Vagina (tissue), 2 donors: ENCODE results near the gene PTPRG. TPM values are rescaled to one million over a fixed set of nuclear protein-coding genes. Genes with fewer than 3 reads are reported as not detected.
A peak's percentile ranks its signal among the peaks of the same experiment; 100 is the strongest.

ENCODE experiments used
- DNase-seq, 2 donors: peaks; one replicate each; pipeline ENCODE4 v3.0.0-alpha.2; 2017; ENCODE audit errors: extremely low spot score in 2 of 2
- H3K27ac ChIP-seq: fragments of 200-600 bp; sonication (generic); one replicate; pipeline ENCODE4 v1.5.1; 2019
- H3K27me3 ChIP-seq: fragments of 200-600 bp; sonication (generic); one replicate; pipeline ENCODE4 v1.5.1; 2019
- H3K36me3 ChIP-seq, 2 donors: fragments of 200-600 bp; sonication (generic); one replicate each; pipeline ENCODE4 v1.5.1; 2017 to 2019
- H3K4me1 ChIP-seq: fragments of 200-600 bp; sonication (generic); one replicate; pipeline ENCODE4 v1.5.1; 2019
- H3K4me3 ChIP-seq, 2 donors: fragments of 200-600 bp; sonication (generic); 1 replicate in 1 of 2; 2 replicates in 1 of 2; pipeline ENCODE4 v1.5.1; 2016 to 2019
- H3K9me3 ChIP-seq: fragments of 200-600 bp; sonication (generic); one replicate; pipeline ENCODE4 v1.5.1; 2019
- POLR2A ChIP-seq, 2 donors: fragments of 450-650 bp; IDR thresholded peaks; one replicate each; pipeline ENCODE4 v1.6.1; 2017; ENCODE audit warnings: antibody characterized with exemption in 2 of 2, mild to moderate bottlenecking in 2 of 2, moderate library complexity in 2 of 2
- POLR2AphosphoS5 ChIP-seq, 2 donors: sonication (generic); formaldehyde crosslinking; IDR thresholded peaks; one replicate each; pipeline ENCODE4 v1.9.0; 2017; ENCODE audit warnings: antibody characterized with exemption in 2 of 2, mild to moderate bottlenecking in 2 of 2, low read depth in 1 of 2; ENCODE audit not compliant: insufficient read depth in 1 of 2
- intact Hi-C: fragments of 100-400 bp; cut with DNase I; formaldehyde crosslinking; loops from one replicate; pipeline ENCODE4 v1.15.1; 2023
- total RNA-seq: library from RNA; depleted of rRNA; stranded (reverse); fragments of >200 nt; gene quantifications from one replicate; pipeline ENCODE4 v1.2.3, GENCODE V29; 2016
- TF ChIP-seq, protein P1 (sequence below), 3 experiments: fragments of 450-650 bp in 2 of 3; fragments of 200-600 bp in 1 of 3; sonication (generic) in 1 of 3; IDR thresholded peaks; one replicate each; pipeline ENCODE4 v1.5.1; 2017 to 2019; ENCODE audit warnings: antibody characterized with exemption in 3 of 3, mild to moderate bottlenecking in 2 of 3, moderate library complexity in 2 of 3

The PTPRG gene
- total RNA-seq, 1 donor from 2014 or later: 47.6 TPM

DNA sequence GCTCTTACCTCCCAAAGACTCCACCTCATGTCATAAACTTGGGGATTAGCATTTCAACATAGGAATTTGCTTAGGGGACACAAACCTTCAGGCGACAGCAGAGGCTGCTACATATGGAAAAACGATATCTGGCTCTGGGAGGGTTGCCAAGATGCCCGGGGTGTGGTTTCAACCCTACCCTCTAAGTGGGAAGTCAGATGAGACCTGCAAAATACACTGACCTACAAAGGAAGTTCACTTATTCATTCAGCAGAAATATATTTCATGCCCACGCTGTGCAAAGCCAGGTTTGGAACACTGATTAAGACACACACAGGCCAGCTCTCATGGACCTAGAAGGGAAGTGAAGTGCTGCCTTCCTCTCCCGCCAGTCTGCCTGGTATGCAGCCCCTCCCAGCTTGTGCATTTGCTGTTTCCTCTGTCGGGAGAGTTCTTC, 572.7 kb downstream of the PTPRG start:
- no peak for DNase-seq
- Histone ChIP-seq H3K27me3 (no peaks in the 10 kb centered on the region), H3K9me3 (no peaks in the 10 kb centered on the region), H3K36me3 (no peaks in the 10 kb centered on the region), H3K4me1 (no peaks in the 10 kb centered on the region), H3K27ac (no peak overlapping the region), H3K4me3 (no peak overlapping the region)
- TF ChIP-seq POLR2AphosphoS5 (IDR thresholded peaks at IDR 0.05; ENCODE audit: insufficient read depth in 1 of 2, low read depth in 1 of 2): peak in 1 of 2 donors; percentile 31
- TF ChIP-seq, protein P1, sequence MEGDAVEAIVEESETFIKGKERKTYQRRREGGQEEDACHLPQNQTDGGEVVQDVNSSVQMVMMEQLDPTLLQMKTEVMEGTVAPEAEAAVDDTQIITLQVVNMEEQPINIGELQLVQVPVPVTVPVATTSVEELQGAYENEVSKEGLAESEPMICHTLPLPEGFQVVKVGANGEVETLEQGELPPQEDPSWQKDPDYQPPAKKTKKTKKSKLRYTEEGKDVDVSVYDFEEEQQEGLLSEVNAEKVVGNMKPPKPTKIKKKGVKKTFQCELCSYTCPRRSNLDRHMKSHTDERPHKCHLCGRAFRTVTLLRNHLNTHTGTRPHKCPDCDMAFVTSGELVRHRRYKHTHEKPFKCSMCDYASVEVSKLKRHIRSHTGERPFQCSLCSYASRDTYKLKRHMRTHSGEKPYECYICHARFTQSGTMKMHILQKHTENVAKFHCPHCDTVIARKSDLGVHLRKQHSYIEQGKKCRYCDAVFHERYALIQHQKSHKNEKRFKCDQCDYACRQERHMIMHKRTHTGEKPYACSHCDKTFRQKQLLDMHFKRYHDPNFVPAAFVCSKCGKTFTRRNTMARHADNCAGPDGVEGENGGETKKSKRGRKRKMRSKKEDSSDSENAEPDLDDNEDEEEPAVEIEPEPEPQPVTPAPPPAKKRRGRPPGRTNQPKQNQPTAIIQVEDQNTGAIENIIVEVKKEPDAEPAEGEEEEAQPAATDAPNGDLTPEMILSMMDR (IDR thresholded peaks at IDR 0.05): no peak
- intact Hi-C loops: no loop called here

- Histone ChIP-seq H3K9me3 (no peaks in the 10 kb centered on the region), H3K4me1 (no peaks in the 10 kb centered on the region), H3K36me3 (no peaks in the 10 kb centered on the region), H3K4me3 (no peak overlapping the region), H3K27me3 (no peaks in the 10 kb centered on the region), H3K27ac (no peak overlapping the region)
- intact Hi-C loops: no loop called here
- no peak for DNase-seq
- TF ChIP-seq POLR2A (IDR thresholded peaks at IDR 0.05) (no peak), POLR2AphosphoS5 (IDR thresholded peaks at IDR 0.05; ENCODE audit: insufficient read depth in 1 of 2, low read depth in 1 of 2) (no peak)
- TF ChIP-seq, protein P1 (IDR thresholded peaks at IDR 0.05): no peak
These were observed 574.4 kb downstream of the PTPRG start for GRCh38 chr3:62135741-62136140.

DNA sequence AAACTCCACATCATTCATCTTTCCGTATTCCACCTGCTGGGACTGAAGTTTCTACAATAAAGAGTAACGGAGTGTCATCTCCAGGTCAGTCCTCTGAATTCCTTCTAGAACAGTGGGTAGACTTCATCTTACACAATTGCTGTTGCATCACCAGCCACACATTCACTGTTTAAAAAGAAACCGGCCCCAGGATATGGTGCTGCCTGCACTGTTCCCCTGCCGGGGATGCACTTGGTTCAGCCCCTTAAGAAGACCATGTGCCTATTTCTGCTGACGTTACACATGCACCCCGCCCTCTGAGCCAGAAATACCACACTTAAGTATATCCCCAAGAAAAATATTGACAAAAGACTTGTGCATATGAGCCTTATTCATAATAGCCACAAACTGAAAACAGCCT, 578.6 kb downstream of the PTPRG start:
- no peaks in the 10 kb centered on the region for H3K36me3 ChIP-seq
- no peak overlapping the region for H3K27ac ChIP-seq
- intact Hi-C loops: no loop called here
- DNase-seq: no peak
- no peaks in the 10 kb centered on the region for H3K9me3 ChIP-seq
- H3K27me3 ChIP-seq: no peaks in the 10 kb centered on the region
- no peak overlapping the region for H3K4me3 ChIP-seq
- TF ChIP-seq POLR2A (IDR thresholded peaks at IDR 0.05) (no peak), POLR2AphosphoS5 (IDR thresholded peaks at IDR 0.05; ENCODE audit: insufficient read depth in 1 of 2, low read depth in 1 of 2) (no peak)
- TF ChIP-seq, protein P1 (IDR thresholded peaks at IDR 0.05): no peak
- no peaks in the 10 kb centered on the region for H3K4me1 ChIP-seq

GRCh38 chr3:62142331-62143085, 581.1 kb downstream of the PTPRG start:
- TF ChIP-seq POLR2AphosphoS5 (IDR thresholded peaks at IDR 0.05; ENCODE audit: insufficient read depth in 1 of 2, low read depth in 1 of 2) (no peak), POLR2A (IDR thresholded peaks at IDR 0.05) (no peak)
- TF ChIP-seq, protein P1 (IDR thresholded peaks at IDR 0.05): no peak
- H3K9me3 ChIP-seq: no peaks in the 10 kb centered on the region
- no peaks in the 10 kb centered on the region for H3K4me1 ChIP-seq
- intact Hi-C loops: no loop called here
- no peak overlapping the region for H3K27ac ChIP-seq
- DNase-seq: no peak
- H3K27me3 ChIP-seq: no peaks in the 10 kb centered on the region
- H3K4me3 ChIP-seq: no peak overlapping the region
- H3K36me3 ChIP-seq: no peaks in the 10 kb centered on the region

DNA sequence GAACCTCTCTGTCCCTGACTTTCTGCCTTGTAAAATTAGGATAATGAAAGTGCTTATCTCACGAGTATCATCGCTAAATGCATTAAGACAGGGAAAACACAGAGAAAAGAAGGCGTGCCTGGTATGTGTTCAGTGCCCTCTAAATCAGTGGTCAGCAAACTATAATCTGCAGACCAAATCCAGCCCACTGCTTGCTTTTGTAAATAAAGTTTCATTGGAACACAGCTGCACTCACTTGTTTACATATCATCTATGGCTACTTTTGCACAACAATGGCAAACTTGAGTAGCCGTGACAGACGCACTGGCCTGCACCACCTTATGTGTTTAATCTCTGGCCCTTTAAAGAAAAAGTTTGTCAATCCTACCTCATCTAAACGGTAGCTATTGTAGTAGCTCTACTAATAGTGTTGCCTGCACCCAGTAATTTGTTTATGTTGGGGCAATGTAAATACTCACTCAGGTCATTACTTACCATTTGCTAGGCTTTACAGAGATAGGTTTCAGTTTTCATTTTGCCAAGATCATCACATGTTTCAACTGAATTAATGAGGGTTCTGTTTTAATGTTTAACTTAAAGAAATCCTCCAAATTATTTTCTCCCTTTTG, 582.6 kb downstream of the PTPRG start:
- no peak for DNase-seq
- Histone ChIP-seq H3K4me3 (no peak overlapping the region), H3K27ac (no peak overlapping the region), H3K27me3 (no peaks in the 10 kb centered on the region), H3K4me1 (no peaks in the 10 kb centered on the region), H3K9me3 (no peaks in the 10 kb centered on the region), H3K36me3 (no peaks in the 10 kb centered on the region)
- TF ChIP-seq, protein P1 (IDR thresholded peaks at IDR 0.05): no peak
- no peak for TF ChIP-seq POLR2A (IDR thresholded peaks at IDR 0.05)
- TF ChIP-seq POLR2AphosphoS5 (IDR thresholded peaks at IDR 0.05; ENCODE audit: insufficient read depth in 1 of 2, low read depth in 1 of 2): no peak
- intact Hi-C loops: no loop called here
